Lung (tissue), 12 donors: ENCODE measurements around the gene NCAM1. TPM values are rescaled to one million over a fixed set of nuclear protein-coding genes. Genes with fewer than 3 reads are reported as not detected.
A peak's percentile ranks its signal among the peaks of the same experiment; 100 is the strongest.

Experiments
- ATAC-seq: fragments of 200-7000 bp; cut with Tn5 transposase; one replicate; pipeline ENCODE4 v1.9.1; 2020; ENCODE audit warnings: moderate number of reproducible peaks; ENCODE audit not compliant: insufficient read depth, low FRiP score
- DNase-seq, 3 donors: peaks; one replicate each; pipeline ENCODE4 v3.0.0-alpha.2; 2013 to 2017
- H3K27ac ChIP-seq, 2 donors: one replicate each; pipeline ENCODE4 v1.5.1; 2013; ENCODE audit warnings: mild to moderate bottlenecking in 2 of 2, moderate library complexity in 2 of 2, control low read depth in 1 of 2, inconsistent platforms in 1 of 2, low read depth in 1 of 2, low read length in 1 of 2
- H3K27me3 ChIP-seq, 3 donors: one replicate each; pipeline ENCODE4 v1.5.1; 2013; ENCODE audit warnings: low read length in 2 of 3; ENCODE audit not compliant: control insufficient read depth in 3 of 3, insufficient read depth in 3 of 3
- H3K36me3 ChIP-seq, 4 donors: one replicate each; pipeline ENCODE4 v1.5.1; 2013; ENCODE audit warnings: low read length in 4 of 4, mild to moderate bottlenecking in 1 of 4, moderate library complexity in 1 of 4; ENCODE audit not compliant: control insufficient read depth in 4 of 4, insufficient read depth in 4 of 4
- H3K4me1 ChIP-seq, 5 donors: one replicate each; pipeline ENCODE4 v1.5.1; 2013; ENCODE audit warnings: low read length in 5 of 5, mild to moderate bottlenecking in 2 of 5, moderate library complexity in 1 of 5; ENCODE audit not compliant: control insufficient read depth in 5 of 5, insufficient read depth in 5 of 5
- H3K4me3 ChIP-seq: one replicate; pipeline ENCODE4 v1.5.1; 2013; ENCODE audit warnings: mild to moderate bottlenecking, control low read depth, moderate library complexity
- H3K9ac ChIP-seq, 2 donors: one replicate each; pipeline ENCODE4 v1.5.1; 2013; ENCODE audit warnings: low read length in 2 of 2, control low read depth in 1 of 2; ENCODE audit not compliant: insufficient read depth in 1 of 2
- H3K9me3 ChIP-seq, 4 donors: one replicate each; pipeline ENCODE4 v1.5.1; 2013; ENCODE audit warnings: low read length in 3 of 4, mild to moderate bottlenecking in 1 of 4, moderate library complexity in 1 of 4; ENCODE audit not compliant: control insufficient read depth in 4 of 4, insufficient read depth in 3 of 4
- CTCF ChIP-seq: IDR thresholded peaks from 2 replicates; pipeline ENCODE4 v1.5.1; 2012; ENCODE audit warnings: mild to moderate bottlenecking; ENCODE audit errors: control extremely low read depth, extremely low read depth
- WGBS, 2 donors: extraction: QIAGEN DNeasy Blood & Tissue Kit; methylation state at CpG; one replicate each; pipeline ENCODE4 v1.1.7; 2013; 5-methylcytosine and 5-hydroxymethylcytosine counted together
- polyA plus RNA-seq, 2 donors: library from polyadenylated mRNA; stranded (reverse); fragments of 200-250 nt; gene quantifications; one replicate each; pipeline ENCODE4 v1.2.1, GENCODE V29; 2013
- total RNA-seq, 2 donors: library from RNA; depleted of rRNA in 1 of 2; stranded (reverse); fragments of >200 nt in 1 of 2; gene quantifications; one replicate each; pipeline ENCODE4 v1.2.1, GENCODE V29; 2014 to 2021
- donor health status: control.
- donor health status: control.
- donor health status: Bipolar disorder and iron deficiency.
- donor health status: healthy.
- donor health status: DM: yes; HTN: yes; CAD: no.

Gene NCAM1
- total and polyA plus RNA-seq, 4 donors = 0.28 to 36.5 (median 2.4) TPM

- Histone ChIP-seq H3K36me3 (no peaks in the 10 kb centered on the region), H3K9me3 (no peaks in the 10 kb centered on the region), H3K4me1 (peaks cover 0 to 6% (median 0%) of the 10 kb centered on the region in 5 donors), H3K27ac (no peak overlapping the region), H3K9ac (no peak overlapping the region), H3K27me3 (no peaks in the 10 kb centered on the region), H3K4me3 (no peak overlapping the region)
- WGBS, 2 donors = 89% methylated on average over 5 of the region's 5 CpGs
- ATAC-seq (no peak), DNase-seq (no peak)
- TF ChIP-seq CTCF = no peak
Measured at GRCh38 chr11:113141010-113141409, 179.8 kb downstream of the NCAM1 start.

GRCh38 chr11:113142508-113142907, 181.3 kb downstream of the NCAM1 start:
- TF ChIP-seq CTCF = no peak

GRCh38 chr11:113147249-113147648, 186.0 kb downstream of the NCAM1 start:
- DNase-seq = peak; percentile 49 to 81 (median 77)
- no peak for ATAC-seq
- H3K4me1 ChIP-seq = peaks cover 0 to 10% (median 5%) of the 10 kb centered on the region in 5 donors
- H3K9ac ChIP-seq = no peak overlapping the region
- no peak overlapping the region for H3K27ac ChIP-seq
- H3K9me3 ChIP-seq = no peaks in the 10 kb centered on the region
- no peak for TF ChIP-seq CTCF
- H3K4me3 ChIP-seq = no peak overlapping the region
- H3K27me3 ChIP-seq = no peaks in the 10 kb centered on the region
- 71% methylated on average over 8 of the region's 8 CpGs for WGBS, 2 donors
- H3K36me3 ChIP-seq = no peaks in the 10 kb centered on the region

More at GRCh38 chr11:113142508-113142907, 181.3 kb downstream of the NCAM1 start:
- H3K36me3 ChIP-seq = no peaks in the 10 kb centered on the region
- H3K27ac ChIP-seq = no peak overlapping the region
- 77 to 79% methylated on average over 6 of the region's 6 CpGs for WGBS, 2 donors
- H3K9me3 ChIP-seq = no peaks in the 10 kb centered on the region
- no peak overlapping the region for H3K4me3 ChIP-seq
- DNase-seq = no peak
- no peak overlapping the region for H3K9ac ChIP-seq
- ATAC-seq = no peak
- H3K4me1 ChIP-seq = peaks cover 0 to 7% (median 5%) of the 10 kb centered on the region in 5 donors
- H3K27me3 ChIP-seq = no peaks in the 10 kb centered on the region

GRCh38 chr11:113148076-113148475, 186.9 kb downstream of the NCAM1 start:
- ATAC-seq (no peak), DNase-seq (no peak)
- WGBS, 2 donors = 87 to 90% methylated on average over 9 of the region's 9 CpGs
- Histone ChIP-seq H3K9me3 (no peaks in the 10 kb centered on the region), H3K4me1 (peaks cover 0 to 10% (median 5%) of the 10 kb centered on the region in 5 donors), H3K9ac (no peak overlapping the region), H3K27me3 (no peaks in the 10 kb centered on the region), H3K27ac (no peak overlapping the region), H3K36me3 (no peaks in the 10 kb centered on the region), H3K4me3 (no peak overlapping the region)
- no peak for TF ChIP-seq CTCF
